TTC549 (cell line): ENCODE measurements around the gene LSS.
"Not testable (repeated sequence)": the region's sequence is repeated elsewhere in the genome, so short reads cannot be mapped to it uniquely, and the experiment has no call there.

Experiments used
- FAIRE-seq: peaks from 2 replicates; lab custom pipeline; 2012; peaks lifted over from hg19 to GRCh38; lab: Jason Lieb, UNC

The LSS gene

GRCh38 chr21:46205166-46205565 lies 23.4 kb downstream of the LSS start:
- FAIRE-seq: no peak

GRCh38 chr21:46203203-46203600 lies 25.4 kb downstream of the LSS start:
- FAIRE-seq: no peak

GRCh38 chr21:46202592-46203202 lies 25.9 kb downstream of the LSS start:
- no peak for FAIRE-seq

GRCh38 chr21:46200877-46201803 lies 27.4 kb downstream of the LSS start:
- not testable (repeated sequence) for FAIRE-seq

GRCh38 chr21:46199436-46200373 lies 28.9 kb downstream of the LSS start:
- no peak for FAIRE-seq

- FAIRE-seq: no peak
Observed at GRCh38 chr21:46196733-46197132, 31.8 kb downstream of the LSS start.

- FAIRE-seq: no peak
Observed at GRCh38 chr21:46195595-46196195, 32.9 kb downstream of the LSS start.

- no peak for FAIRE-seq
Observed at GRCh38 chr21:46194374-46195334, 33.9 kb downstream of the LSS start.

- FAIRE-seq: no peak
Observed at GRCh38 chr21:46193829-46194373, 34.7 kb downstream of the LSS start.

- no peak for FAIRE-seq
Observed at GRCh38 chr21:46191686-46192575, 36.6 kb downstream of the LSS start.

- FAIRE-seq: no peak
Observed at GRCh38 chr21:46191257-46191685, 37.3 kb downstream of the LSS start.

GRCh38 chr21:46190491-46191131 lies 38.0 kb downstream of the LSS start:
- FAIRE-seq: no peak

- no peak for FAIRE-seq
Observed at GRCh38 chr21:46189959-46190490, 38.5 kb downstream of the LSS start.

GRCh38 chr21:46189213-46189958 lies 39.2 kb downstream of the LSS start:
- FAIRE-seq: no peak

GRCh38 chr21:46188226-46189212 lies 40.1 kb downstream of the LSS start:
- FAIRE-seq: no peak

- no peak for FAIRE-seq
Observed at GRCh38 chr21:46187814-46188213, 40.8 kb downstream of the LSS start.

- FAIRE-seq: no peak
Observed at GRCh38 chr21:46187261-46187660, 41.3 kb downstream of the LSS start.
